Endodermal cell (in vitro differentiated cells): ENCODE results near the gene SLX4IP. TPM values are rescaled to one million over a fixed set of nuclear protein-coding genes. Genes with fewer than 3 reads are reported as not detected.

Source experiments
- DNase-seq: peaks from one replicate; pipeline ENCODE4 v3.0.0-alpha.2; 2017
- H3K27ac ChIP-seq: 2 replicates; pipeline ENCODE4 v1.5.1; 2013; ENCODE audit warnings: mild to moderate bottlenecking, low read depth, low read length, moderate library complexity
- H3K27me3 ChIP-seq: 2 replicates; pipeline ENCODE4 v1.6.1; 2013; ENCODE audit warnings: mild to moderate bottlenecking, low read length, moderate library complexity; ENCODE audit not compliant: insufficient read depth, control insufficient read depth, poor library complexity, severe bottlenecking
- H3K36me3 ChIP-seq: 2 replicates; pipeline ENCODE4 v1.7.0; 2013; ENCODE audit warnings: mild to moderate bottlenecking, low read length, moderate library complexity; ENCODE audit not compliant: control insufficient read depth, insufficient read depth
- H3K4me1 ChIP-seq: one replicate; pipeline ENCODE4 v1.7.0; 2013; ENCODE audit warnings: low read length; ENCODE audit not compliant: control insufficient read depth, insufficient read depth
- H3K4me3 ChIP-seq: 2 replicates; pipeline ENCODE4 v1.5.1; 2013; ENCODE audit warnings: mild to moderate bottlenecking, low read length, moderate library complexity
- H3K9ac ChIP-seq: 2 replicates; pipeline ENCODE4 v1.6.1; 2013; ENCODE audit warnings: mild to moderate bottlenecking, low read length, moderate library complexity; ENCODE audit not compliant: poor library complexity, severe bottlenecking; ENCODE audit errors: extremely low read depth
- H3K9me3 ChIP-seq: 2 replicates; pipeline ENCODE4 v1.6.1; 2013; ENCODE audit warnings: mild to moderate bottlenecking, low read length, moderate library complexity; ENCODE audit not compliant: control insufficient read depth
- H3K27ac Mint-ChIP-seq: 2 replicates; pipeline ENCODE4 v1.8.0; 2020; ENCODE audit warnings: mixed read lengths
- H3K27me3 Mint-ChIP-seq: 2 replicates; pipeline ENCODE4 v1.8.0; 2021; ENCODE audit warnings: mild to moderate bottlenecking, mixed read lengths; ENCODE audit not compliant: insufficient read depth
- H3K36me3 Mint-ChIP-seq: 2 replicates; pipeline ENCODE4 v1.8.0; 2020; ENCODE audit warnings: low read depth, mixed read lengths
- H3K4me1 Mint-ChIP-seq: 2 replicates; pipeline ENCODE4 v1.8.0; 2020; ENCODE audit warnings: mixed read lengths
- H3K4me3 Mint-ChIP-seq: 2 replicates; pipeline ENCODE4 v1.8.0; 2020; ENCODE audit warnings: mild to moderate bottlenecking, moderate library complexity, mixed read lengths
- H3K9me3 Mint-ChIP-seq: 2 replicates; pipeline ENCODE4 v1.8.0; 2020; ENCODE audit warnings: mild to moderate bottlenecking, mixed read lengths
- CTCF ChIP-seq: fragments of 200-600 bp; sonication (generic); conservative IDR thresholded peaks from 2 replicates; pipeline ENCODE4 v1.5.0; 2021; ENCODE audit warnings: antibody characterized with exemption, mild to moderate bottlenecking
- WGBS, 2 experiments: methylation state at CpG; one replicate each; pipeline versions ENCODE4 v1.1.5 to v1.1.7; 2013; ENCODE audit warnings: missing lambda C conversion rate in 2 of 2, mixed read lengths in 1 of 2; ENCODE audit not compliant: insufficient coverage in 1 of 2, insufficient read length in 1 of 2; 5-methylcytosine and 5-hydroxymethylcytosine counted together
- total RNA-seq, 2 donors: library from RNA; stranded (reverse); fragmentation: NEBNext Ultra II Directional in 1 of 2; extraction: Animal tissue kit (Norgen Biotek cat#: 25700) in 1 of 2; gene quantifications; 2 replicates in 1 of 2; 3 replicates in 1 of 2; pipeline ENCODE4 v1.2.1, GENCODE V29; 2021

SLX4IP gene
- total RNA-seq, 2 donors from 2014 or later = 9.2 to 9.5 TPM

GRCh38 chr20:10554285-10554684, 119.2 kb downstream of the SLX4IP start:
- no peak overlapping the region for H3K4me3 ChIP-seq
- H3K4me3 Mint-ChIP-seq = no peak overlapping the region
- TF ChIP-seq CTCF = no peak
- H3K27me3 Mint-ChIP-seq = no peaks in the 10 kb centered on the region
- no peak for DNase-seq
- H3K27ac ChIP-seq = no peak overlapping the region
- H3K27me3 ChIP-seq = no peaks in the 10 kb centered on the region
- no peaks in the 10 kb centered on the region for H3K9me3 Mint-ChIP-seq
- peaks cover 10% of the 10 kb centered on the region for H3K4me1 ChIP-seq
- peaks cover 26% of the 10 kb centered on the region for H3K4me1 Mint-ChIP-seq
- no peak overlapping the region for H3K9ac ChIP-seq
- no peaks in the 10 kb centered on the region for H3K9me3 ChIP-seq
- no peak overlapping the region for H3K27ac Mint-ChIP-seq
- WGBS, 2 experiments = 100% methylated on average over 2 of the region's 2 CpGs; no CpG with 5 or more reads in 1 of the 2 experiments
- H3K36me3 Mint-ChIP-seq = no peaks in the 10 kb centered on the region
- no peaks in the 10 kb centered on the region for H3K36me3 ChIP-seq

GRCh38 chr20:10555393-10555792, 120.3 kb downstream of the SLX4IP start:
- H3K4me3 Mint-ChIP-seq = no peak overlapping the region
- H3K36me3 Mint-ChIP-seq = no peaks in the 10 kb centered on the region
- no peak for DNase-seq
- Histone ChIP-seq H3K4me1 (peaks cover 4% of the 10 kb centered on the region), H3K27ac (peak overlapping the region; percentile 48), H3K36me3 (no peaks in the 10 kb centered on the region), H3K9ac (no peak overlapping the region), H3K9me3 (no peaks in the 10 kb centered on the region), H3K4me3 (no peak overlapping the region), H3K27me3 (no peaks in the 10 kb centered on the region)
- 100% methylated on average over 1 of the region's 3 CpGs; no CpG with 5 or more reads in 1 of the 2 experiments for WGBS, 2 experiments
- H3K4me1 Mint-ChIP-seq = peaks cover 23% of the 10 kb centered on the region
- H3K27ac Mint-ChIP-seq = no peak overlapping the region
- H3K9me3 Mint-ChIP-seq = no peaks in the 10 kb centered on the region
- no peaks in the 10 kb centered on the region for H3K27me3 Mint-ChIP-seq
- no peak for TF ChIP-seq CTCF

- Mint-ChIP-seq H3K4me1 (peaks cover 23% of the 10 kb centered on the region), H3K4me3 (no peak overlapping the region), H3K27me3 (no peaks in the 10 kb centered on the region), H3K9me3 (no peaks in the 10 kb centered on the region), H3K27ac (no peak overlapping the region), H3K36me3 (no peaks in the 10 kb centered on the region)
- no peak for DNase-seq
- 61 to 88% methylated on average over 5 of the region's 5 CpGs for WGBS, 2 experiments
- no peaks in the 10 kb centered on the region for H3K27me3 ChIP-seq
- no peaks in the 10 kb centered on the region for H3K9me3 ChIP-seq
- H3K9ac ChIP-seq = no peak overlapping the region
- TF ChIP-seq CTCF = no peak
- no peaks in the 10 kb centered on the region for H3K36me3 ChIP-seq
- H3K4me1 ChIP-seq = peaks cover 4% of the 10 kb centered on the region
- no peak overlapping the region for H3K4me3 ChIP-seq
- H3K27ac ChIP-seq = peak overlapping the region; percentile 48
Observed at GRCh38 chr20:10555865-10556308, 120.8 kb downstream of the SLX4IP start.
